ENCODE results near the gene ZC3H7A.

Gene ZC3H7A

DNA sequence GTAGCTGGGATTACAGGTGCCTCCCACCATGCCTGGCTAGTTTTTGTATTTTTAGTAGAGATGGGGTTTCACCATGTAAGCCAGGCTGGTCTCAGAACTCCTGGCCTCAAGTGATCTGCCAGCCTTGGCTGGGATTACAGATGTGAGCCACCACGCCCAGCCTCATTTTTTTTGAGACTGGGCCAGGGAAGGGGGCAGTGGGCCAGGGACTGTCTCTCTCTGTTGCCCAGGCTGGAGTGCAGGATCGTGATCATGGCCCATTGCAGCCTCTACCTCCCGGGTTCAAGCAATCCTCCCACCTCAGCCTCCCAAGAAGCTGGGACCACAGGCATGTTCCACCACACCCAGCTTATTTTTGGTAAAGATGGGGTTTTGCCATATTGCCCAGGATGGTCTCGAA, 38.3 kb upstream of the ZC3H7A start:
- no peak for TF ChIP-seq CTCF (IDR thresholded peaks at IDR 0.05)

- no peak for TF ChIP-seq CTCF (IDR thresholded peaks at IDR 0.05)
These were observed 37.1 kb upstream of the ZC3H7A start for GRCh38 chr16:11833951-11834695.

GRCh38 chr16:11828696-11829095, 31.6 kb upstream of the ZC3H7A start:
- TF ChIP-seq CTCF (IDR thresholded peaks at IDR 0.05), result no peak

DNA sequence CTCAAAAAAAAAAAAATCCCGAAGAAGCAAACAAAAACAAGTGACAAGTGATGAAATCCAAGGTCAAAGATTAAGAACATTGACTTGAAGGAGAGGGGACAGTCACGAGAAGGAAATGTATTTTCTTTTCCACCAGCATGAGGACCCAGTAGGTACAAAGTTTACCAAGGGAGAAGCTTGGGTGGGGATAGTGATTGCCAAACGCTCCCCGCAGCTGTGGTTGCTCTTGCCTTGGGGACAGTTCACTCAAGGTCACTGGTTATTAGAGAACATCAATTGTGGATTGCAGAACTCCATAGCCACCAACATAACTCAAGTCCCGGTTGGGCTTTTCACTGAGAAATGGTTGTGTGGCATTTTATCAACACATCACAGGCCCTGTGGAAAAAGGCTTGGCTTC, 27.3 kb upstream of the ZC3H7A start:
- TF ChIP-seq CTCF (IDR thresholded peaks at IDR 0.05), result no peak

- TF ChIP-seq CTCF (IDR thresholded peaks at IDR 0.05), result no peak
These were observed 22.7 kb upstream of the ZC3H7A start for GRCh38 chr16:11819798-11820197.

GRCh38 chr16:11816123-11816522, 19.1 kb upstream of the ZC3H7A start:
- no peak for TF ChIP-seq CTCF (IDR thresholded peaks at IDR 0.05)

DNA sequence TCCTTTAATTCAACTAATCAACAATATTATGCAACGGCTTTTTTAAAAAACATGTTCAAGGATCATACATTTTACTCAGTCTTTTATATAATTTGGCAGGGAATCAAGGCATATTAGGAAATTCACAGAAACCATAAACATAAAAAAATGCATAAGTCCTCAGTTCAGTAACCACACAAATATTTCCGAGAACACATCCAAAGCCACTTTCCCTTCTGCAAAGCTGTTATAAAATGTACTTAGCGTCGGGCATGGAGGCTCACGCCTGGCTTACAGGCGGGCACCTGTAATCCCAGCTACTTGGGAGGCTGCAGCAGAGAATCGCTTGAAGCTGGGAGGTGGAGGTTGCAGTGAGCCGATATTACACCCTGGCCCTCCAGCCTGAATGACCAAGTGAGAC, 9.7 kb upstream of the ZC3H7A start:
- TF ChIP-seq CTCF (IDR thresholded peaks at IDR 0.05), result no peak

DNA sequence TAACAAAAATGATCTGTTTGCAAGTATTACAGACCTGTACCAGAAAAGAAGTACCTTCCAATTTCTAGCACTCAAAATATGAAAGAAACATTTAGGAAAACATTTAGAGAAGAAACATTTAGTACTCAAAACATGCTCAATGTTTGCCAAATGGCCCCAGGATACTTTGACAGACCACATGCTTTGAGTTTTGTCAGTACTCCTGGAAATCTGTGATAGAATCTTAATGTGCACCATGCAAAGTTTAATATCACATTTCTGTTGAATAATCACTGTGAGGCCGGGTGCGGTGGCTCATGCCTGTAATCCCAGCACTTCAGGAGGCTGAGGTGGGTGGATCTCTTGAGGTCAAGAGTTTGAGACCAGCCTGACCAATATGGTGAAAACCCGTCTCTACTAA, 8.5 kb upstream of the ZC3H7A start:
- no peak for TF ChIP-seq CTCF (IDR thresholded peaks at IDR 0.05)
